ENCODE data around the gene UBXN11. TPM values are rescaled to one million over a fixed set of nuclear protein-coding genes. Genes with fewer than 3 reads are reported as not detected.

UBXN11 gene
- total and polyA plus RNA-seq, 2 donors, result 3.5 to 12.2 TPM

DNA sequence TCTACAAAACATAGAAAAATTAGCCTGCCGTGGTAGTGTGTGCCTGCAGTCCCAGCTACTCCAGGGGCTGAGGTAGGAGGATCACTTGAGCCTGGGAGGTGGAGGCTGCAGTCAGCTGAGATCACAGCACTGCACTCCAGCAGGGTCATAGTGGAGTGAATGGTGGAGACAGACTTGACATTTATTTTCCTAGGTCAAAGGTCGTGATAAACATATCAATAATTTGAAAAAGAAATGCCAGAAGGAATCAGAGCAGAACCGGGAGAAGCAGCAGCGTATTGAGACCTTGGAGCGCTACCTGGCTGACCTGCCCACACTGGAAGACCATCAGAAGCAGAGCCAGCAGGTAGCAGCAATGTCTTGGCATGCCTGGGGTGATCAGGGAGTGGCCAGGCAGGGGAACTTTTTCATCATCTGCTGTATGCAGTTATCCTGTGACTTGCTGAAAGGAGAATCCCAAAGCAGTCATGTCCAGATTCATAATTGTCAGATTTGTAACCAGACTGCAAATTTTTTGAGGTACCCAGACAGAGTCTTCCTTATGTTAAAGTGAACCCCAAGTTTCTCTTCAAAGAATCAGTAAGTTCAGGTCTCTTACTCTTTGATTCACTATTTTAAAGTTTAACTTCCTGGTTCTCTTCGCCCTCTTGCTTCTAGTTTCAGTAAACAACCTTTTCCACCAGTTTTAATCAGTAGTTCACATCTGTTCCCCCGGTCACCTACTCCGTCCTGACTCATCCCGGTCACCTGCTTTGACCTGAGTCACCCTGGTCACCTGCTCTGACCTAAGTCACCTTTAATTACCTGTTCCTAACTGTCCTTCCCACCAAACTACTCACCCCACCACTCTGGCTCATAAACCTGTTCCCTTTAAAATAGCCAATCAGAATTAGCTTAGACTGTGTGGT, 37.9 kb downstream of the UBXN11 start:
- Histone ChIP-seq H3K4me1 (ENCODE audit: insufficient read depth) (no peaks in the 10 kb centered on the region), H3K36me3 (ENCODE audit: insufficient read depth) (peaks cover 4% of the 10 kb centered on the region), H3K4me3 (ENCODE audit: low read depth, low read length) (no peak overlapping the region), H3K27ac (ENCODE audit: low read depth) (no peak overlapping the region)
- no peak for DNase-seq (ENCODE audit: extremely low spot score)
- 95% methylated on average over 9 of the region's 9 CpGs for WGBS

DNA sequence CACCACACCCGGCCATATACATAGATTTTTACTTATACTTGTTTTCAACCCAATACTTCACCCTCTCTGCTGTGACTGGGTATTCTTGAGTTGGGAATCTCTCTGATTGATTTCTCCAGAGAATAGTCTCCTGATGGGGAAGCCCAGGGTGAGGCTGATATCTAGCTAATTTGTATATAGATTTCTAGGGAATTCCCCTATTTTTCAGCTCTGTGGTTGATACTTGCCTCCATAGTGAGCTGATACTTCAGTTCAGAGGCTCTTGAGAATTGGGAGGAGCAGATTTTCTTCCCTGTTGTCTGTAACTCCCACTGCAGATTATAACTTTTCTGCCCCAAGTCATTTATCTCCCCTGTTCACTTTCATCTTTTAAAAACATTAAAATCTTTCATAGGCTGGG, 41.0 kb downstream of the UBXN11 start:
- Histone ChIP-seq H3K36me3 (ENCODE audit: insufficient read depth) (peaks cover 4% of the 10 kb centered on the region), H3K4me3 (ENCODE audit: low read depth, low read length) (no peak overlapping the region), H3K4me1 (ENCODE audit: insufficient read depth) (no peaks in the 10 kb centered on the region), H3K27ac (ENCODE audit: low read depth) (no peak overlapping the region)
- 100% methylated on average over 1 of the region's 1 CpG for WGBS
- no peak for DNase-seq (ENCODE audit: extremely low spot score)

DNA sequence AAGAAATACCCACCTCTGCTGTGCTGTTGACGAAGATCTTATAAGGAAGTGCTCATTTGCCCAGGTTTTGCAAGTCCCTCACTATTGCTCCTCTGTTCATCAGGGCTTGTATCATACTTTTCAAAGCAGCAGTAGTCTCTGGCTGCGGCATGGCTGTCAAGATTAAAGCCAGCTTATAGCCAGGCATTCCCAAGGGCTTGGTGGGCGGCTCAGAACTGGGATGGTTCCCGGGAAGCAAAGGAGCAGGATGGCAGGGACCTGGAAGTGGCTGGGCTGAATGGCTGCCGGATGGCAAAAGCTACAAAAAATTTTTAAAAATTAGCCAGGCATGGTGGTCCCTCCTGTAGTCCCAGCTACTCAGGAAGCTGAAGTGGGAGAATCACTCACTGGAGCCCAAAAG, 43.2 kb downstream of the UBXN11 start:
- Histone ChIP-seq H3K4me1 (ENCODE audit: insufficient read depth) (no peaks in the 10 kb centered on the region), H3K4me3 (ENCODE audit: low read depth, low read length) (no peak overlapping the region), H3K27ac (ENCODE audit: low read depth) (no peak overlapping the region), H3K36me3 (ENCODE audit: insufficient read depth) (peaks cover 3% of the 10 kb centered on the region)
- DNase-seq (ENCODE audit: extremely low spot score), result no peak
- 94% methylated on average over 5 of the region's 5 CpGs for WGBS

DNA sequence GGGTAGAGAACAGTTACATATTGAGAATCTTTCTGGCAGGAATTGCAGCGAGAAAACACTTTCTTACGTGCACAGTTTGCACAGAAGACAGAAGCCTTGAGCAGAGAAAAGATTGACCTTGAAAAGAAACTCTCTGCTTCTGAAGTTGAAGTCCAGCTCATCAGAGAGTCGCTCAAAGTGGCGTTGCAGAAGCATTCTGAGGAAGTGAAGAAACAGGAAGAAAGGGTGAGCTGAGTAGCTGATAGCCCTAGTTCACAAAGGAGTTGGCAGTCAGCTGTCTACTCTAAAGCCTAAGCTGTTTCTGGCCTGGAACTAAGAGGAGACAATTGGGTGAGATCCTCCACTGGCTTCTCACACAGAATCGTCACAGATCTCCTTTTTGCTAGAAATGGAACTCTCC, 46.9 kb downstream of the UBXN11 start:
- Histone ChIP-seq H3K4me3 (ENCODE audit: low read depth, low read length) (no peak overlapping the region), H3K36me3 (ENCODE audit: insufficient read depth) (peaks cover 3% of the 10 kb centered on the region), H3K4me1 (ENCODE audit: insufficient read depth) (no peaks in the 10 kb centered on the region), H3K27ac (ENCODE audit: low read depth) (no peak overlapping the region)
- DNase-seq (ENCODE audit: extremely low spot score), result no peak
- WGBS, result 93% methylated on average over 5 of the region's 5 CpGs

DNA sequence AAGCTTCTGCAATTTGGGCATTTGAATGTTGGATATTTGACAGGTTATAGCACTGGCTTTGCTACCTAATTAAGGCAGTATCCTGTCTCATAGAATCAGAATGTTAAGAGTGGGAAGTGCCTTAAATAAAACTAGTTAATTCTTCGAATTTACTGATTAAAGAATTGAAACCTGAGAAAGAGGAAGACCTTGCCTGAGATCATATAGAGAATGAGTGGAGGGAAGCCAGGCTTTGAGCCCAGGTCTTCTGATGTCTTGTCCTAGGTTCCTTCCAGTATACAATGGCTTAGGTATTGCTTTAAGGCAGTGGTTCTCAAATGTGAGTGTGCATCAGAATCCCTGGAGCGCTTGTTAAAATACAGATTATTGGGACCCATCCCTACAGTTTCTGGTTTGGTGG, 47.4 kb downstream of the UBXN11 start:
- Histone ChIP-seq H3K4me3 (ENCODE audit: low read depth, low read length) (no peak overlapping the region), H3K36me3 (ENCODE audit: insufficient read depth) (peaks cover 3% of the 10 kb centered on the region), H3K27ac (ENCODE audit: low read depth) (no peak overlapping the region), H3K4me1 (ENCODE audit: insufficient read depth) (no peaks in the 10 kb centered on the region)
- DNase-seq (ENCODE audit: extremely low spot score), result no peak
- 92% methylated on average over 2 of the region's 2 CpGs for WGBS

DNA sequence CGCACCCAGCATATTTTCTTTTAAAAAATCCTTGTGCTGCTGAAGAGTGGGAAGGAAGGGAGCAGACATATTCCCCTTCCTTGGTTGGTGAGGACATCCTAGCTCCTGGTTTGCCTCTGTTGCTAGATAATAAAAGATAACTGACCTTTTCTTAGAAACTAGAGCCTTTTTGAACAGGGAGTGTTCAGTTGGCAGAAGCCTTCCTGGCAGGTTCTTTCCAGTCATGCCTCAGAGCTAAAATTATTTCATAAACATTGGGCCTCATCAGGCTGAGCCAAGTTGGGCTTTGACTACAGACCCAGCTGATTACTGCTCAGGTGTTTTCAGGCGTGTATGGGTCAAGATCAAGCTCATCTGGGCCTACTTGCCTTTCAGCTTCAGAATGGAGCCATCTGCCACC, 49.2 kb downstream of the UBXN11 start:
- H3K4me1 ChIP-seq (ENCODE audit: insufficient read depth), result no peaks in the 10 kb centered on the region
- H3K36me3 ChIP-seq (ENCODE audit: insufficient read depth), result peaks cover 3% of the 10 kb centered on the region
- H3K27ac ChIP-seq (ENCODE audit: low read depth), result no peak overlapping the region
- H3K4me3 ChIP-seq (ENCODE audit: low read depth, low read length), result no peak overlapping the region
- DNase-seq (ENCODE audit: extremely low spot score), result no peak
- WGBS, result 95% methylated on average over 2 of the region's 2 CpGs

DNA sequence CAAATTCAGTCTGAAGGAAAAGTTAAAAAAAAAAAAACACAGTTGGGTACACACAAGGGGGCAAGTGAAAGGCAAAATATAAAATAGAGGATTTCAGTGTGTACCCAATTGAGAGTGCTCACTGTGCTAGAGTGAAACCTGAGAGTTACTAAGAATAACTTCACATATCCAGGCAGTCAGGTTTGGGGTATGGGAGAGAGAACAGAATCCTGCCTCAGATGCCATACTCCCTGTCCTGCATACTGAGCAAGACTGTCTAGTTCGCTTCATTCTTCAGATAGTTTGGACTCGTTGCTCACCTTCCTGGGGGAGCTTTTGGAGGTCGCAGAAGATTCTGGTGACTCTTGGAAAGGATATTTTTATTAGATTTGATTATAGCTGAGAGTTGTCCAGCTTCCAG, 52.0 kb downstream of the UBXN11 start:
- DNase-seq (ENCODE audit: extremely low spot score), result no peak
- 90% methylated on average over 3 of the region's 3 CpGs for WGBS
- no peak overlapping the region for H3K4me3 ChIP-seq (ENCODE audit: low read depth, low read length)
- no peak overlapping the region for H3K27ac ChIP-seq (ENCODE audit: low read depth)
- H3K36me3 ChIP-seq (ENCODE audit: insufficient read depth), result peaks cover 3% of the 10 kb centered on the region
- no peaks in the 10 kb centered on the region for H3K4me1 ChIP-seq (ENCODE audit: insufficient read depth)

DNA sequence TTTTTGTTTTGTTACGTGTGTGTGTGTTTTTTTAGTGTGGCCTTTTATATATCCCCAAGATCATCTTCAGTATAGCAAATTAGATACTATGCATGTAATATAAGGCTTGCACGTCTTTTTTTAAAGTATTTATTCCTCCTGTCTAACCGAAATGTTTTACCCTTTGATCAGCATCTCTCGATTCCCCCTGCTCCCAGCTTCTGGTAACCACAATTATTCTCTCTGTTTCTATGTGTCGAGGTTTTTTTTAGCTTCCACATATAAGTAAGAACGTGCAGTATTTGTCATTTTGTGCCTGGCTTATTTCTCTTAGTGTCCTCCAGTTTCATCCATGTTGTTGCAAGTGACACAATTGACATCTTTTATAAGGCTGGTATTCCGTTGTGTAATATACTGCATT, 53.7 kb downstream of the UBXN11 start:
- no peak for DNase-seq (ENCODE audit: extremely low spot score)
- 77% methylated on average over 7 of the region's 7 CpGs for WGBS
- H3K4me3 ChIP-seq (ENCODE audit: low read depth, low read length), result no peak overlapping the region
- no peaks in the 10 kb centered on the region for H3K36me3 ChIP-seq (ENCODE audit: insufficient read depth)
- no peaks in the 10 kb centered on the region for H3K4me1 ChIP-seq (ENCODE audit: insufficient read depth)
- H3K27ac ChIP-seq (ENCODE audit: low read depth), result no peak overlapping the region

DNA sequence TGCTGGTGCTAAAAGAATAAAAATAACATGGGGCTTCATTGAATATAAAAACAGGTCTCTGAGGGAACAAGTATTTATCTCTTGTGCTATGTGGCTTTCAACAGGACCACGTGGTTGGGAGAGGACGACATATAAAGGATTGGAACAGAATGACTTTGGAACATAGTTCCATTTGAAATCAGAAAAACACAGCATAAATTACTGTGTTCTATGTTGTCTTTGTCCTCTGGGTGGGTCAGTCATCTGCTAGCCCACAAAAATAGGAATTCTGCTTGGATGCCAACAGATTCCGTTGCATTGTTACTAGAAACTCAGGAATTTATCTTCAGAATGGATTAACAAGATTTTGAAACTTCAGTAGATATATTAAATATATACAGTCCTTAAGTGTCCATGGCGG, 66.5 kb downstream of the UBXN11 start:
- Histone ChIP-seq H3K4me1 (ENCODE audit: insufficient read depth) (no peaks in the 10 kb centered on the region), H3K36me3 (ENCODE audit: insufficient read depth) (no peaks in the 10 kb centered on the region), H3K27ac (ENCODE audit: low read depth) (no peak overlapping the region), H3K4me3 (ENCODE audit: low read depth, low read length) (no peak overlapping the region)
- no peak for DNase-seq (ENCODE audit: extremely low spot score)
- 68% methylated on average over 4 of the region's 4 CpGs for WGBS

DNA sequence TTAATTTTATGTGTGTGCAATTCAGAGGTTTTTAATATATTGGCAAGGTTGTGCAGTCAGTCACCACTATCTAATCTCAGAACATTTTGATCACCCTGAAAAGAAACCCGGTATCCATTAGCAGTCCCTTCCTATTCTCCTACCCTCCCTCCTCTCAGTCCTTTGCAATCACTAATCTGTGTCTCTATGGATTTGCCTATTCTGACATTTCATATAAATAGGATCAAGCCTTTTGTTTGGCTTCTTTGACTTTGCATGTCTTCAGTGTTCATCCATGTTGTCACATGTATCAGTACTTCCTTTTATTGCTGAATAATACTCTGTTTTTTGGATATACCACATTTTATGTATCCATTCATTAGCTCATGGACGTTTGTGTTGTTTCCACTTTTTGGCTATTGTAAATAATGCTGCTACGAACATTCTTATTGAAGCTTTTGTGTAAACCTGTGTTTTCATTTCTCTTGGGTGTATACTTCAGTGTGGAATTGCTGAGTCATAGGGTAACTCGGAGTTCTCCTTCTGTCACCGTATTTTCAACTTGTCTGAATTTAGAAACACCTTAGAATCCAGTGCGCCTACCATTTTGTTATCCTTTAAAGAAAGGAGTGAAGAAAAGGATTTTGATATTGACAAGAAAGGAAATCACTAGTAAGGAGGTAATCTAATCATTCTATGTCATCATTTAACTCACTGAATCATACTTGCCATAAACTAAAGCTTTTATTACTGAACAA, 69.0 kb downstream of the UBXN11 start:
- Histone ChIP-seq H3K4me1 (ENCODE audit: insufficient read depth) (no peaks in the 10 kb centered on the region), H3K4me3 (ENCODE audit: low read depth, low read length) (no peak overlapping the region), H3K27ac (ENCODE audit: low read depth) (peak overlapping the region; percentile 23), H3K36me3 (ENCODE audit: insufficient read depth) (no peaks in the 10 kb centered on the region)
- 78% methylated on average over 6 of the region's 6 CpGs for WGBS
- DNase-seq (ENCODE audit: extremely low spot score), result no peak

DNA sequence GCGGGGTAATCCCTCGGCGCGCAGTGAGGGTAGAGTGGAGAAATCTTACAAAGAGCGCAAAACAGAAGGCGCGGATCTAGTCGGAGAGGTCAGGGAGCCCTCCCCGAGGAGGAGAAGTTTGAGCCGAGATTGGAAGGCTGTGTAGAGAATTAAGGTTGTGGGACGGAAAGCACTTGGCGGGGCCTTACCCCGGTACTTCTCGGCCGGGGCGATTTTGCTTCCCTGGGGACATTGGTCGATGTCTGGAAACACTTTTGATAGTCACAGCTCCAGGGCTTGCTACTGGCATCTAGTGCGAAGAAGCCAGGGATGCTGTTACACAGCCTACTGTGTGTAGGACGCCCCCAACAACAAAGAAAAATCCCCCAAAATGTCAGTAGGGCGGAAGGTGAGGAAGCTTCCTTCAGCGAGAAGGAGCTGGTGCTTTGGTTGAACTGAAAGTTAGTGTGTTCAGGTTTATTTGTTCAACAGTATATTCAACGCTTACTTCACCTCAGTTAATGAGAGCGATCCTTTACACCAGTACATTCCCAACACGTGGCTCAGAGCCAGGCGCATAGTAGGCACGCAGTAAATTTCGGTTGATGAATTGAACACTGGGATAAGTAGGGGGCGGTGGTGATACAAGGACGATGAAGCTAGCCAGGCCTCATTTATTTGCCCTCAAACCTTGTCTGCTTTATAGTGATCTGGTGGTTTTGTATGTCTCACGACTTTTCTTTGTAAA, 71.6 kb downstream of the UBXN11 start:
- WGBS, result 3% methylated on average over 30 of the region's 30 CpGs

DNA sequence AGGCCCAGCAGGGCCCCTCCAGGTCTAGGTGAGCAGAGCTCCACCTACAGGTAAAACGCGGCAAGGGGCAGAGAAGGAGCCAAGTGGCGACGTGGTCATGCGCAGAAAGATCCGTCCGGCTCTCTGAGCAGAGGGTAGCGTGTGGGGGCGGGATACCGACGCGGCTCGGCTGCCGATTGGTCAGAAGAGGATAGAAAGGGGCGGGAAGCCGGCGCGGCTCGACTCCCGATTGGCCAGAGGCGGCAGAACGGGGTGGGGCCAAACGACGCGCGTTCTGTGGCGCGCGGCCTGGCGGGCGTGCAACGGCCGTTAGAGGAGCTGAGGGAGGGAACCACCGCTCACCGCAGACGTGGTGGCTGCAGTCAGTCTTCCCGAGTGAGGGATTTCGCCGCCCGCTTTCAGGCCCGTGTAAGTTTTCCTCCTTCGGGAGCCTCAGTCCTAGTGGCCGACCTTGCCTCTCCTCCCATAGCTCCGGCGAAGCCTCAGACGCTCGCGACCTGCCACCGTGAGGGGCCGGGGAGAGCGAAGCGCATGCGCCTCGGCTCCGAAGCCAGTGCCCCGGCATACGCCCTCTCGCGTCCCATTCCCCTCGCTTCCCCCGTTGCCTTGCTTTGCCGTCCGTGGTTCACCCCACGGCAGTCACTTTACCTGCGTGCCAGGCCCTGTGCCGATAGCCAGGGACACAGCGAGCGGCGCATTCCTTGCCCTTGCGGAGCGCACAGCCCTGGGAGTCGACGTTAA, 72.4 kb downstream of the UBXN11 start, which contains the start of gene CEP85:
Gene CEP85, plus strand, starts transcription at position 298 of the 741 bp plus-strand sequence. CDS start 5,584 bp downstream, outside the sequence.
- under 1% methylated on average over 73 of the region's 73 CpGs for WGBS
- Histone ChIP-seq H3K36me3 (ENCODE audit: insufficient read depth) (no peaks in the 10 kb centered on the region), H3K4me1 (ENCODE audit: insufficient read depth) (no peaks in the 10 kb centered on the region), H3K4me3 (ENCODE audit: low read depth, low read length) (peak within 1 kb of the TSS; percentile 45), H3K27ac (ENCODE audit: low read depth) (peak within 1 kb of the TSS; percentile 65)
- peak; percentile 97 for DNase-seq (ENCODE audit: extremely low spot score)

More for the DNA sequence above, 71.6 kb downstream of the UBXN11 start:
- Histone ChIP-seq H3K4me1 (ENCODE audit: insufficient read depth) (no peaks in the 10 kb centered on the region), H3K36me3 (ENCODE audit: insufficient read depth) (no peaks in the 10 kb centered on the region), H3K27ac (ENCODE audit: low read depth) (peak overlapping the region; percentile 65), H3K4me3 (ENCODE audit: low read depth, low read length) (peak overlapping the region; percentile 45)
- no peak for DNase-seq (ENCODE audit: extremely low spot score)

All from urinary bladder (tissue), 4 donors.